Measurements from ENCODE around the gene ZBTB7C.

DNA sequence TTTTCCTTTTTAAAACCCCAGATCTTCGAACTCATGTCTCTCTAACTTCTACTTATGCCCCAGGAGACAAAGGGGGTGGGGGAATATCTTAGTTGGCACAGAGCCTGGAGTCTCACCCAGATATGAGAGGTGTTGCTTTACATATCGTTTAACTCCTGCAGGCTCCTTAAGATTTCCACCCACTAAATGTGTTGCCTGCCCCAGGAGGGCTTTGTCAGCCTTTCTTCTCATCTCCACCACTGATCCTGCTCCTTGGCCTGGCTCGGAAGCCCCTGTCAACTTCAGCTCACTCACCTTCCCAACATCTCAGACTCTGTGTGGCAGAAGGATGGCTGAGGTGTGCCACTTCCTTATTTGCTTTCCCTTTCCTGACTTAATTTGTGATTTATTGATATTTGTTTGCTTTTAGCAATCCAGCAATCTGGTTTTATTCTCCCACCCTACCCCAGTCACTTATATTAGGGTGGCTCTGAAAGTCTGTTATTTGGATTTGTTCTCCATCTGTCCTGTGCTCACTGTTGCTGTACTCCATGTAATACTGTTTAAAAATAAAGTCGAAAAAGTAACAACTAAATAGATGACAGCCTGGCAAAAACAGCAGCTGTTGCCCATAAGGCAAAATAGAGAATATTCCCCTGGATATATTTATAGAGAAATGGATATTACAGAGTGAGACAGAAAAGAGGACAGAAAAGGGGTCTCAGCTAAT is 200.6 kb downstream of the ZBTB7C start:
- TF ChIP-seq POLR2A (IDR thresholded peaks at IDR 0.05; ENCODE audit: low read depth, low read length), result no peak
- TF ChIP-seq, protein P1, sequence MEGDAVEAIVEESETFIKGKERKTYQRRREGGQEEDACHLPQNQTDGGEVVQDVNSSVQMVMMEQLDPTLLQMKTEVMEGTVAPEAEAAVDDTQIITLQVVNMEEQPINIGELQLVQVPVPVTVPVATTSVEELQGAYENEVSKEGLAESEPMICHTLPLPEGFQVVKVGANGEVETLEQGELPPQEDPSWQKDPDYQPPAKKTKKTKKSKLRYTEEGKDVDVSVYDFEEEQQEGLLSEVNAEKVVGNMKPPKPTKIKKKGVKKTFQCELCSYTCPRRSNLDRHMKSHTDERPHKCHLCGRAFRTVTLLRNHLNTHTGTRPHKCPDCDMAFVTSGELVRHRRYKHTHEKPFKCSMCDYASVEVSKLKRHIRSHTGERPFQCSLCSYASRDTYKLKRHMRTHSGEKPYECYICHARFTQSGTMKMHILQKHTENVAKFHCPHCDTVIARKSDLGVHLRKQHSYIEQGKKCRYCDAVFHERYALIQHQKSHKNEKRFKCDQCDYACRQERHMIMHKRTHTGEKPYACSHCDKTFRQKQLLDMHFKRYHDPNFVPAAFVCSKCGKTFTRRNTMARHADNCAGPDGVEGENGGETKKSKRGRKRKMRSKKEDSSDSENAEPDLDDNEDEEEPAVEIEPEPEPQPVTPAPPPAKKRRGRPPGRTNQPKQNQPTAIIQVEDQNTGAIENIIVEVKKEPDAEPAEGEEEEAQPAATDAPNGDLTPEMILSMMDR (conservative IDR thresholded peaks at IDR 0.05; ENCODE audit: low read depth, low read length), result no peak
- TF ChIP-seq RAD21 (IDR thresholded peaks at IDR 0.05; ENCODE audit: low read length), result no peak
- no peak for TF ChIP-seq MXI1 (IDR thresholded peaks at IDR 0.05; ENCODE audit: borderline replicate concordance, low read depth, low read length)
- TF ChIP-seq CEBPB (IDR thresholded peaks at IDR 0.05; ENCODE audit: low read depth, low read length), result no peak
- TF ChIP-seq NFE2L2 (IDR thresholded peaks at IDR 0.05; ENCODE audit: low read depth, low read length), result no peak
- TF ChIP-seq FOS (IDR thresholded peaks at IDR 0.05; ENCODE audit: low read depth, low read length), result no peak
- no peak for TF ChIP-seq SMC3 (IDR thresholded peaks at IDR 0.05; ENCODE audit: low read depth, low read length)
- no peak for TF ChIP-seq ELK1 (IDR thresholded peaks at IDR 0.05; ENCODE audit: borderline replicate concordance, low read depth, low read length)
- no peak for TF ChIP-seq RFX5 (IDR thresholded peaks at IDR 0.05; ENCODE audit: low read depth, low read length)
- no peak for TF ChIP-seq USF2 (IDR thresholded peaks at IDR 0.05; ENCODE audit: low read depth, low read length)
- TF ChIP-seq RCOR1 (IDR thresholded peaks at IDR 0.05; ENCODE audit: insufficient replicate concordance, low read length), result no peak
